A673 (cell line): ENCODE data around the gene GALNT9.

Experiments used
- EZH2 ChIP-seq: fragments of 200-600 bp; sonication (generic); IDR thresholded peaks from 2 replicates; pipeline ENCODE4 v1.6.1; 2017; ENCODE audit warnings: borderline replicate concordance, low read depth, mild to moderate bottlenecking, mixed read lengths, antibody characterized with exemption, low read length; ENCODE audit not compliant: poor library complexity, severe bottlenecking
- TF ChIP-seq, protein P1 (sequence below): fragments of 300-800, 200-600 bp; sonication (generic); conservative IDR thresholded peaks from 2 replicates; pipeline ENCODE4 v1.5.1; 2017; ENCODE audit warnings: low read depth, mild to moderate bottlenecking, antibody characterized with exemption, low read length, moderate library complexity, mixed read lengths

DNA sequence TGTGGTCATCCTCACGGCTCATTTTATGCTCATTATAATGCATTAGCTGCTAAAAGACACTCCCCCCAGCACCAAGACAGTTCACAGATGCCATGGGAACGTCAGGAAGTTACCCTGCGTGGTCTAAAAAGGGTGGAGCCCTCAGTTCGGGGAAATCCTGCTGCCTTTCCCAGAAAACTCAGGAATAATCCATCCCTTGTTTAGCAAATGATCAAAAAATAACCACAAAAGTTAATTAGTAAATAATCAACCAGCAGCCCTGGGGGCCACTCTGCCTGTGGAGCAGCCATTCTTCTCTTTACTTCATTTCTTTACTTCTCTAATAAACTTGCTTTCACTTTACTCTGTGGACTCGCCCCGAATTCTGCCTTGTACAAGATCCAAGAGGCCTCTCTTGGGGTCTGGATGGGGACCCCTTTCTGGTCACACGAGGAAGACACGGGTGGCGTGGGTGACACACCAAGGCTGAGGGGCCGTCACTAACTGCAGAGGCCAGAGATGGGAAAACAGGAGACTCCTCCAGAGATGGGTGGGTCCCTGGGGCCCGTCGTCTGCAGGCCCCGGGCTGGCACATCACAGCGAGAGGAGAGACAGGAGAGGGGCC is 119.7 kb downstream of the GALNT9 start:
- TF ChIP-seq, protein P1, sequence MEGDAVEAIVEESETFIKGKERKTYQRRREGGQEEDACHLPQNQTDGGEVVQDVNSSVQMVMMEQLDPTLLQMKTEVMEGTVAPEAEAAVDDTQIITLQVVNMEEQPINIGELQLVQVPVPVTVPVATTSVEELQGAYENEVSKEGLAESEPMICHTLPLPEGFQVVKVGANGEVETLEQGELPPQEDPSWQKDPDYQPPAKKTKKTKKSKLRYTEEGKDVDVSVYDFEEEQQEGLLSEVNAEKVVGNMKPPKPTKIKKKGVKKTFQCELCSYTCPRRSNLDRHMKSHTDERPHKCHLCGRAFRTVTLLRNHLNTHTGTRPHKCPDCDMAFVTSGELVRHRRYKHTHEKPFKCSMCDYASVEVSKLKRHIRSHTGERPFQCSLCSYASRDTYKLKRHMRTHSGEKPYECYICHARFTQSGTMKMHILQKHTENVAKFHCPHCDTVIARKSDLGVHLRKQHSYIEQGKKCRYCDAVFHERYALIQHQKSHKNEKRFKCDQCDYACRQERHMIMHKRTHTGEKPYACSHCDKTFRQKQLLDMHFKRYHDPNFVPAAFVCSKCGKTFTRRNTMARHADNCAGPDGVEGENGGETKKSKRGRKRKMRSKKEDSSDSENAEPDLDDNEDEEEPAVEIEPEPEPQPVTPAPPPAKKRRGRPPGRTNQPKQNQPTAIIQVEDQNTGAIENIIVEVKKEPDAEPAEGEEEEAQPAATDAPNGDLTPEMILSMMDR: no peak
- TF ChIP-seq EZH2: no peak
